ENCODE data around the gene ISM1. TPM values are rescaled to one million over a fixed set of nuclear protein-coding genes. Genes with fewer than 3 reads are reported as not detected.
A peak's percentile ranks its signal among the peaks of the same experiment; 100 is the strongest.

The ISM1 gene
- total RNA-seq (2014; rRNA removed; shearing (Covaris generic)): not detected in 2 replicates
- polyA plus RNA-seq (2014; cell fraction: nucleus; rRNA removed): 0.05 TPM in 1 of 2 replicates, not detected in the other

DNA sequence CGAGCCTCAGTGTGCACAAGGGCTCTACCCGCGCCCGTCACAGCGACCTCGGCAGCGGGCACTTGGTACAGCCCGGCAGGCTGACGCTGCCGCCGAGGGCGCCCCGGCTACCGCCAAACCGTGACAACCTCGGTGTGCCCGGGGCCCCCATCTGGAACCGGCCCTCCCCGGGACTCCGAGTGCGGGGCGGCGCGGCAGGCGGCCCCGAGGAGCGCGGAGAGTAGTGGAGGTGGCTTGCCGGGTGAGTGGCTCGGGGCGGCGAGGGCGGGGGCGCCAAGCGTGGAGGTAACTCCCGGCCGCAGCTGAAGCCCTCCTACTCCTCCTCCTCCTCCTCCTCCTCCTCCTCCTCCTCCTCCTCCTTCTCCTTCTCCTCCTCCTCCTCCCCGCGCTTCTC is at the start of gene ISM1:
Gene ISM1 (plus strand): TSS at position 371 of the 394 bp plus-strand sequence. CDS start 503 bp downstream, outside the sequence.
- no peak for DNase-seq (ENCODE audit: extremely low read depth, low read depth)

DNA sequence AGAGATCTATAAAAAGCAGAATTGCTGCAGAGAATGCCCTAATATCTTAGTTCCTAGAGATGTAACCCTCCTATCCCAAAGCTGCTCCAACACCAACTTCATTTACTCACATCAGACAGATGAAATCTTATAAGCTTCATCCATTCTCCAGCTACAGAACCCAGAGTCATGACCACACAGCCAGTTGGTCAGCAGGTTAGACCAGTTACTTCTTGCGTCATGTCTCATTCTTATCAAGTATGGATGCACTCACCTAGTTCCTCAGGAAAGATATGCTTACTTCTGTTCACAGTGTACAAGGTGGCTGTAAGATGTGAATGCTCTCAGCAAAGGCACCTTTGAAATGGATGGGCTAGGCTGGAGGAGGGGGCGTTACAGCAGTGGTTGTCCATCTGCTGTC is 47.9 kb upstream of the ISM1 start:
- no peak for DNase-seq (ENCODE audit: extremely low read depth, low read depth)

DNA sequence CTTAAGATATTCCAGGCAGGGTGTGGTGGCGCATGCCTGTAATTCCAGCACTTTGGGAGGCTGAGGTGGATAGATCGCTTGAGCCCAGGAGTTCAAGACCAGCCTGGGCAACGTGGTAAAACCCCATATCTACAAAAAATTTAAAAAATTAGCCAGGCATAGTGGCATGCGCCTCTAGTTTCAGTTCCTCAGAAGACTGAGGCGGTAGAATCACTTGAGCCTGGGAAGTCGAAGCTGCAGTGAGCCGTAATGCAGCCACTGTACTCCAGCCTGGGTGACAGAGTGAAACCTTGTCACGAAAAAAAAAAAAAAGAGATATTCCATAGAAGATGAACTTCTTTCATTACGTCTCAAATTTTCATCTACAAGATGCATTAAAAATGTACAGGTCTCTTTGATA is 46.7 kb upstream of the ISM1 start:
- DNase-seq (ENCODE audit: extremely low read depth, low read depth): no peak

DNA sequence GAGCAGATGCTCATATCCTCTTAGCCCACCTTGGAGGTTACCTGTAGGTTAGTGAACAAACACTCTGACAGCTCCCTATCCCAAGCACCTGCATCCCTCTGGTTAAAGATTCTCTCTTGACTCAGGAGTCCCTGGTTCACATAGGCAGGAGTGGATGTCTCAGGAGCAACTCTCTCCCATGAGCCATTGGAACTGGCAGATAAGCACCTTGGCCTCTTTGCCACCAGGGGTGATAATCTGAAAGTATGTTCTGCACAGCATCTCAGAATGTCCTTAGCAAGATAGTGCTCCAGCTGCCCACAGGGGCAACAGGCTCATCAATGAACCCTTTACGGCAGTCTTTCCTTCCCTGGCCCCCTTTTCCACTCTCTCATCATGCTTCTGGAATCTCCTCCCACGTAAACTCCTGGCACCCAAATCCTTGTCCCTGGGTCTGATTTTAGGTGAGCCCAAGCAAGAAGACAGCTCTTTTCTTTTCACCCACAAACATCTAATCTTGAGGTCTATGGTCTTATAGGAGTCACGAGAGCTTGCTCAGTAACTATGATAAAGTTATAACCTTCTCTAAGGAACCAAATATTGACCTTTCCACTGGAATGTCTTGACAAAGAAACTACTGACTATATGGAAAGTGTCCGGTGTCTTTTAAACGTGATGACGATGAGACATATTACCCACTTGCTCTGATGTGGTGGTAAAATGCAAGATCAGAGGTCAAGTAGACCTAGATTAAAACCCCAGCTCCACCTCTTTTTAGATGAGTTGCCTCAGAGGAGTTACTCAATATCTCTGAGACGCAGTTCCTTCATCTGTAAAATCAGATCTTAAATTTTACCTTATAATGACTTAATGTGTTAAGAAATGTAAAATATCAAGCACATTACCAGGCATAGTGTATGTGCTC is 39.8 kb upstream of the ISM1 start:
- DNase-seq (ENCODE audit: extremely low read depth, low read depth): no peak

DNA sequence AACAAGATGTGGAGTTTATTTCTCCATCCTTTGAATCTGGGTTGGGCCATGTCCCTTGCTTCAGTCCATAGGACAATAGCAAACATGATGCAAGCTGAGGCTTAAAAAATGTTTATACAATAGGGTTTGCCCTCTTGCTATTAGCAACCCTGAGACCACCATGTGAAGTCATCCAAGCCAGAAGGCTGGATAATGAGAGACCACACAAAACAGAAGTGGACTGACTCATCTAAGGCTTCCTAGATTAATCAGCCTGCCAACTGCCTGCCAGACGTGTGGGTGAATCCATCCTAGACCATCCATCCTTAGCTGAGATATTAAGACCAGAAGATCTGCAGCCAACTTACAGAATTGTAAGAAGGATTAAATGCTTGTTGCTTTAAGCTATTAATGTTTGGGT is 38.1 kb upstream of the ISM1 start:
- DNase-seq (ENCODE audit: extremely low read depth, low read depth): no peak

DNA sequence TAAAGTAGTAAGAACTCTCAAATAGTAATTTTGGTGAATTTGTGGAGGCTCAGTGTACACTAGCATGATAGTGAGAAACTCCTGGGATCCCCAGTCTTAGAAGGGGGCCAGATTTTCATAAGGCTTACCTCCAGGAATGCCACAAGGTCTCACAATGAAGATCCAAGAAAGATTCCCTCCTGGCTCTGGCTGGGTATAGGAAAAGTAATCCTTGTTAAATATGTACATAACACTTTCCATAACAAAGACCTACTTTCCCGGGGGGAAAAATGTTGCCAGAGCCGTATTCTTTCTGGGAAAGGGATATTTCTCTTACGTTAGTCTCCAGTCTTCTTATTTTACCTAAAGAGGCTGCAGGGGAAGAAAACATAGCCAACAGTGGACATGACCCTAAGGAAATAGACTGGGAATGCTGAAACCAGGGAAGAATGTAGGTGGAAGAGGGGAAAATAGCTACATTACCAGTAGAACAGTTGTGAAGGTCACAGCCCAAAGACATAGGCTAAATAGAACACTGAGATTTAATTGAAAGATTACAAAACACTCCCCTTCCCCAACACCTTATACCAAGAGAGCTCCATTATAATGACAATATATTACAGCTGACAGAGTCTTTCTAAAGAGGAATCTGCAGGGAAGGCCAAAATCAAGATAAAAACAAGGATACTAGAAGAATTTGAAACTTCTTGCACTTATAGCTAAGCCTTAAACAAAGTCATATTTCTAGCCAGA is 34.9 kb upstream of the ISM1 start:
- DNase-seq (ENCODE audit: extremely low read depth, low read depth): no peak

DNA sequence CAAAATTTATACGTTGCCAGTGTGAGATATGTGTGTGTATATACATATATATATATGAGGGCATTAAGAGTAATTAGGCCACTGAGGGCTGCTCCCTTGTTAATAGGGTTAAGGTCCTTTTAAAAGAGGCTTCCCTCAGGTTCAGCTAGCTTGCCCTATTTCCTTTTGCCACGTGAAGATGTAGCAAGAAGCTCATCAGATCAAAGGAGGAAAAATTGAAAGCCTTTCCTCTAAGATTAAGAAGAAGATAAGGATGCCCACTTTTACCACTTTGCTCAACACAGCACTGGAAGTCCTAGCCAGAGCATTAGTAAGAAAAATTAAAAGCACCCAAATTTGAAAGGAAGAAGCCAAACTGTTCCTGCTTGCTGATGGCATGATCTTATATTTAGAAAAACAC is 33.2 kb upstream of the ISM1 start:
- no peak for DNase-seq (ENCODE audit: extremely low read depth, low read depth)

DNA sequence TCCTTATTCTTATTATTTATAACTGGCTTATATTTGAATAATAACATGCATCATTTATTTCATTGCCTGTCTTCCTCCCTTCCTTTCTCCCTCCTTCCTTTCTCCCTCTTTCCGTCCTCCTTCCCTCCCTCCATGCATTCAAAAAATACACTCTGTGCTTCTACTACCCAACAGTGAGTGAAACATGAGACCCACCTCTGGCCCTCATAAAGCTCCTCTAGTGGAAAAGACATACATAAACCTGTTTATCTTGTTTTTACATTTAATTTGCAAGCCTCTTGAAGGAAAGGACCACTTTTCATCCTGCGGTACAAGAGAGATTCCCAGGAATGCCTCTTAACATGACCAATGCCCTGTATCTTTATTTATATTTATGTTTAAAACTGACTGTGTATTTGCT is 21.8 kb upstream of the ISM1 start:
- DNase-seq (ENCODE audit: extremely low read depth, low read depth): no peak

DNA sequence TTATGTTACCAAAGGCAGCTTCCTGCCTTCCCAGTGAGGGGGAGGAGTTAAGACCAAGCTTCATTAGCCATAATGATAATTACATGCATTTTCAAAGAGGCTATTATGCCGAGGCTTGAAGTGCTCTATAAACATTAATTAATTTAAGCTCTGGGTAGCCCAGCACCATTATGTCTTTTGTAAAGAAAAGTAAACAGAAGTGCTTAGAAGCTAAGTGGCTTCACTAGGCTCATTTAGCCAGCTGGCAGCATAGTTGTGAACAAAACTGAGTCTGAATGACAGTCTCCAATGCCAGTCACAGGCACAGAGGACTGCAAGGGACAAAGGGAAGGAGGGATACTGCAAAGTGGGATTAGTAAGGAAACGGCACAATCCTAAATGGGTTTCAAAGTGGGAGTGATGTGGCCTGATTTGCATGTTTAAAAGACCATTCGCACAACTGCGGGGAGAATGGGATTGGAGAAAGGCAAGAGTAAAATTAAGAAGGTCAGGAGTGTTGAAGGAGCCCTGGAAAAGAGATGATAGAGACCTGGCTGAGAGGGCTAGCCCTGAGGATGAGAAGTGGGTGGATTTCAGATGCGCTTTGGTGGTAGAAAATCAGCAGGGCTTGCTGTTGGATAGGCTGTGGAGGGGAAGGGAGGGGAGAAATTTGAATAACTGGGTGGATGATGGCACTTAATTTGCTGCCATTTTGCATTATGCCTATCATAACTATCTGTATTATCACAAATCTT is 20.1 kb upstream of the ISM1 start:
- DNase-seq (ENCODE audit: extremely low read depth, low read depth): no peak

DNA sequence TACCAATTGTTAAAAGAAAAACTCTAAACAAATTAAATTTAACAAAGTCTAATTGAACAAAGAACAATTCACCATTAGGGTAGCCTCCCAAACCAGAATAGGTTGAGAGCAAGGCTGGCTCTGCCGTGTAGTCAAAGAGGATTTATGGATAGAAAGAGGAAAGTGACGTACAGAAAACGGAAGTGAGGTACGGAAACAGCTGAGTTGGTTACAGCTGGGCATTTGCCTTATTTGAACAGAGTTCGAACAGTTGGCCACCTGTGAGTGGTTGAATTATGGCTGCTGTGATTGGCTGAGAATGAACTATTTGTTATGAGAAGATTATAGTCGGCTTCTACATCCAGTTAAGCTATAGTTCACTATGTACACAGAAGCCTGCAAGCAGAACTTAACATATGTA is 18.5 kb upstream of the ISM1 start:
- DNase-seq (ENCODE audit: extremely low read depth, low read depth): no peak

DNA sequence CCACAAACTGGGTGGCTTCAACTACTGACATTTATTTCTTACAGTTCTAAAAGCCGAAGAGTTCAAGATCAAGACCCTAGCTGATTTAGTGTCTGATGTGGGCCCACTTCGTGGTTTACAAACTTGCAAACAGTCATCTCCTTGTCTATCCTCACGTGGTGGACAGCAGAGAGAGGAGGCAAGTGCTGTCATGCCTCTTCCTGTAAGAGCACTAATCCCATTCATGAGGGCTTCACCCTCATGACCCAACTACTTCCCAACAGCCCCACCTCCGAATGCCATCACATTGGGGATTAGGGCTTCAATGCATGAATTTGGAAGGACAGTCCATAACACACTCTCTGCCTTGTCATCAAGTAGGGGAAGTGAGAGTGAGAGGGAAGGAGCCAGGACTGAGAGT is 15.6 kb upstream of the ISM1 start:
- DNase-seq (ENCODE audit: extremely low read depth, low read depth): no peak

DNA sequence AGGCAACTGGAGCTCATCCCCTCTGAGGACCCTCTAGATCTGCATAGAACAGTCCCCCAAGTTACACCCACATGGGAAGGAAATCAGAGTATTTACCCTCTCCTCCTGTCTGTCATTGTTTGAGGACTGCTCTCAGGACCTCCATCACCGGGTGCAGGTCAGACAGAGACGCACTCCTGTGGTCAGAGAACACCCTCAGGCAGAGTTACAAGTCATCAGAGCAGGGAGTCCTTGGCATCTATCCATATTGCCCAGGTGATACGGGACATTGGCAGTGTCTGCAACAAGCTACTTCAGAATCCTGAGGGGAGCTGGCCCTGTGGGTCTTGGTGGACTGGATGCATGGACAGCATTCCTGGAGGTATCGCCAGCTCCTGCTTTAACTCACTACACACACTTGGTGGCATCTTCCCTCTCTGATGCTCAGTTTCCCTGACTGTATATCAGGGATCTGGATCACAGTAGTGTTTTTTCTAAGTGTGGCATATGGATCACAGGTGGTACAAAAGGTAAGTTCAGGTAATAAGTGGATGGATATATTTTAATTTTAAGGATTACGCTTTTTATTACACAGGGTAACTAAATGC is 15.1 kb upstream of the ISM1 start:
- no peak for DNase-seq (ENCODE audit: extremely low read depth, low read depth)

DNA sequence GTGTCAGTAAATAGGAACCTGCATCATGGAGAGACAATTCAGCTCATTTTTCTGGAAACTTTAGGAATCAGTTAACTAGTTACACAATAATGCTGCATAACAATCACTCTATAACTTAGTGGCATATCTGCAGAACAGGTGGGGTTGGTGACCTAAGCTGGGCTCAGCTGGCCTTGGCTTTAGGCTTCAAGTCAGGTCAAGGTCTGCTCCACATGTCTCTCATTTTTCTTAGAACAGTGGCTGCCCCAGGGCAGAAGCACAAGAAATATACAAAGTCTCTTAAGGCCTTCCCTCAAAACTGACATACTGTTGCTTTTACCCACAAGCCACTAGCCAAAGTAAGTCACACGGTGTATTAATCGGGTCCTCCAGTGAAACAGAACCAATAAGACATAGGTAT is 14.1 kb upstream of the ISM1 start:
- no peak for DNase-seq (ENCODE audit: extremely low read depth, low read depth)

DNA sequence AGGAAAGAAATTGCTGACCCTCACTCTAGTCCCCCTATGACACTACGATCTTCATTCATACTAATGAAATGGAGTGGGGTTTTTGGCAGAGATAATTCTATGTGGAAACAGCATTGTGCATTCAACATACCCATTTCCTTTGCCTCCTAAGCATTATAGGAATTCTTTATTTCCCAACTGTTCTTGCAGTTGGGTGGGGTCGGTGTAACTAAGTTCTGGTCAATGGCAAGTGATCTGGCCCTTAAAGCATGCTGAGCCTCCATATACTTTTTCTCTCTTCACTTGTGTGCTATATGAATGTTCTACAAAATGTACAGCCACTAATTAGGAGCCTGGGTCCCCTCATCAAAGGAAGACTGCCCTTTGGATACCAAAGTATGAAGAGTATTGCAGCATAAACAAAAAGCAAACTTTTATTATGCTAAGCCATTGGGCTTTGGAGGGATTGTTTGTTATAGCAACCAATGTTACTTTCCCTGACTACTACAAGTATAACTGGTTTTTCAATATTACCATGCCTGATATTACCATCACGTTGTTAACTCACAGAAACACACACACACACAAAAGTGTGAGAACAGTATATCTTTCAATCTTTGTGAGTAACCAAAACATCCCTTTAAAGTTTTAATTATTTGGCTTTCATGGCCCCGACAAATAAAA is 9.0 kb upstream of the ISM1 start:
- no peak for DNase-seq (ENCODE audit: extremely low read depth, low read depth)

DNA sequence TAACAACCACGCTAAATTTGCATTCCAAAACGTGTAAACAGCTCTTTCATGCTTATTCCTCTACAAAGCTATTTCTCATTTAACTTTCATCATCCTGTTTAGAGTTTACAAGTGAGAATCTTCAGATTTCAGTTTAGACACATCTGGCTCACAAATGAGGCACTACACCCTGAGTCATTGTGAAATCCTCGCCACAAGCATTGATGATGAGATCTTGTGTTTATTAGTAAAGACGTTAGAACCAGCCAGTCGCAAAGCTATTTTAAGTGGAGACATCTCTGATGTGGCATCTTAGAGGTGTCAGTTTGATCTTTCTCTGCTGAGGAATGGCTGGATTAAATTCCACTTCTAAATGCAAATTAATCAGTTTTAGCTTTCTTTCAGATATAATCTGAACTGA is 8.3 kb upstream of the ISM1 start:
- DNase-seq (ENCODE audit: extremely low read depth, low read depth): no peak

DNA sequence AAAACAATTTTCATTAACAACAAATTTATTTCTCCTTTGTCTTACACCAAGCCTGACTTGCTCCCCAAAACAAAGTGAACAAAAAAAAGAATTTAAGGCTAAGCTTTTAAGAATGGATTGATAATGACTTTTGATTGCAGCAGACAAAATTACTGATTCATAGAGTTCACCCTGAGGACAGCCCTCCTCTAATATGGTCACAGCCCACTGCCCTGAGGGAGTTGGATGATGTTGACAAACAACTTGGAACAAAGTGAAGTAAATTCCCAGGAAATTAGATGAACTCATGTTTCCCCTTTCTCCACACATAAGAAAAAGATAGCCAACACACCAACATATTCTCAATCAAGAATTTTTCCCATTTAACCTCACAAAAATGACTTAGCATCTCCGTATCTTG is 7.7 kb upstream of the ISM1 start:
- DNase-seq (ENCODE audit: extremely low read depth, low read depth): no peak

DNA sequence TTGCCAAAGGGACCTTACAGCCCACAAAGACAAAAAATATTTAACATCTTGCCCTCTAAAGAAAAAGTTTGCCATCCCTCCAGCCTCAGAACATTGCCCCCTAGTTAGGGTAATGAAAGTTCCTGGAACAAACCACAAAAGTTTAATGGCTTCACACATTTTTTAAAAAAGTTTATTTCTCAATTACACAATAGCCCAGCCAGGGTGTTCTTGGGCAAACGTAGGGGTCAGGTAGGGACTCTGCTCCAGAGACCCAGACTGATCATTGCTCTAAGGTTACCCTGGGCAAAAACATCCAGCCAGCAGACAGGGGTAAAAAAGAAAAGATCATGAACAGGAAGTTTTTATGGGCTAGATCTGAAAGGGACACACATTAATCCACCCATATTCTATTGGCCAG is 4.5 kb upstream of the ISM1 start:
- no peak for DNase-seq (ENCODE audit: extremely low read depth, low read depth)

DNA sequence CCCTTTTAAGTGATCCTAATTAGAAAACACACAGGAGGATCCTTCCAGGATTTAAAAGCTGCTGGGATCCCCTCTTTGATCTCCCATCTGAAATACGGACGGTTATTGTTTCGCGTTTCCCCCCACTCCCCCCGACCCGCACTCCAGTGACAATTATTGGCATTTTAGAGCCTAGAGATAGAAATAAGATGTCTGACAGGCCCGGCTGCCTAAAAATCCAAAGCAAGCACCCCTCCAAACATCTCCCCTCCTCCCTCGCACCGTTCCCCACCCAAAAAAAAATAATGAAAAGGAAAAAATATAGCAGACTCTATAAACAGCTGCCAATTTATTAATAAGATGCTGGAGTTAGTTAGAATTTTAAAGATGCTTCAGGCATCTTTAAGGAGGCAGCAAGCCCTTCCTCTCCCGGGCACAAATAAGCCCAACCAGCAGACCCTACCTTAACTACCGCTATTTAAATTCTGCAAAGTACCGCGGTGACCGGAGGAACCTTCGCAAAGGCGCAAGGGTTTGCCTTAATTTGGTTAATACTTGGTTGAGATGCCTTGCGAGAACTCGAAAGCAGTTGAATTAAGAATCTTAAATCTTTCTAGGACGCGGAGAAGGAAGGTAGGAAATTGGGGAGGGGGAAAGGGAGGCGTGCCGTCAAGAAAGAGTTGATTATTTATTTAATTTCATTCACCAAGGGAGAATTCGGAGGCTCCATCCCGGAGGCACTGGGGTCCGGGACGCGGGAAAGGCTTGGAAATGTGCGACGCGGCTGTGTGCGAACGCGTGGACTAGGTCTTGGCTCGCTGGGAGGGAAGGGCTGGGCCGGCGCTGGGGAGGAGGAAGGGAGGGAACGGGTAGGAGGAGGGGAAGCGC is 1.5 kb upstream of the ISM1 start:
- DNase-seq (ENCODE audit: extremely low read depth, low read depth): no peak

DNA sequence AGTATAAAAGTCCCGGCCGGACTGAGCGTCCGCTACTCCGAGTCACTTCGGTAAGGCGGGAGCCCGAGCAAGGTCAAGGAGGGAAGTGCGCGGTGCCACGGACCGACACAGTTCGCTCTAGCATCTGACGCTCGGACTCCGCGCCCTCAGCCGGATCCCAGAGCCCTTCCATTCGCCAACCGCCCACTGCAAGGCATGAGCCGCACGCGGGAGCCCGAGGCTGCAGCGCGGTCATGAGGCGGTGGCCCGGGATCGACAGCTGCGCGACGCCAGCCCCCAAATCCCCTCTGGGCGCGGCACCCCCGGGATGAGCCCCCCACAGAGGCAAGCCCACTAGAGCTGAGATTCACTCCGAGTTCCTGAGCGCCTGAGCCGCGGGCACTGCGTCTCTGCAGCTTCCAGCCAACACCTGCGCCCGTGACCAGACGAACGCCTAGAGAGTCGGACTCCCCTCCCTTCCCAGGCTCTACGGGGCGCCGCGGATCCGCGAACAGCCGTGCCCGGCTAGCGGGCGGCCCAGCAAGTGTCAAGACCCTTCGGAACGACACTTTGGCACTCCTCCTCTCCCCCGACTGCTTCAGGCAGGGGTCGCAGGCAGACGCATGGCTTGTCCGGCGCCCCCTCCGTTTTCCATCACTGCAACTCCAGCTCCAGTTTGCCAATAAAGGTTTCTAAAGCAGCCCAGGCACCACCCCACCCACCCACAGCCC is 725 bp upstream of the ISM1 start:
- peak; percentile 8 for DNase-seq (ENCODE audit: extremely low read depth, low read depth)
